ENCODE data around the gene PGR. TPM values are rescaled to one million over a fixed set of nuclear protein-coding genes. Genes with fewer than 3 reads are reported as not detected.

Gene PGR
- total RNA-seq, 1 donor from 2014 or later: not detected

DNA sequence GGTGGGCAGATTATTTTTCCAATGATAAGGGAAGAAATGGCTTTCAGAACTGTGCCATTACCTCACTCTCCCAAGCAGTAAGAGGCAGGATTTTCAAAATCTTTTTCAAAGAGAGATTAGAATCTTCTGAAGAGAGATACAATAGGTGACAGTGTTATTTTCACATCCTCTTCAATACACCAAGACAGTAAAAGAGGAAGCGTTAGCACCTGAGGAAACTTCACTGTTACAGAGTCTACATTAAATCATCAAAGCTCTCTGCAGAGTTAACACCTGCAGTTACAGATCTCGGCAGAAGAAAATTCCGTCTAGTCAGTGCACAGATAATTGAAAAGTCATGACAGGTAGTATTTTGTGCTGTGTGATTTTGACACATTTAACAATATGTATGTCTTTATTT, 144.9 kb downstream of the PGR start:
- no peaks in the 10 kb centered on the region for H3K36me3 ChIP-seq (ENCODE audit: control insufficient read depth, insufficient read depth, low read length)
- no peak overlapping the region for H3K4me3 ChIP-seq (ENCODE audit: low read depth, low read length)
- no peak for DNase-seq (ENCODE audit: low read depth)
- no peaks in the 10 kb centered on the region for H3K27me3 ChIP-seq (ENCODE audit: control insufficient read depth, insufficient read depth, low read length)
- FAIRE-seq: no peak
- TF ChIP-seq, protein P1, sequence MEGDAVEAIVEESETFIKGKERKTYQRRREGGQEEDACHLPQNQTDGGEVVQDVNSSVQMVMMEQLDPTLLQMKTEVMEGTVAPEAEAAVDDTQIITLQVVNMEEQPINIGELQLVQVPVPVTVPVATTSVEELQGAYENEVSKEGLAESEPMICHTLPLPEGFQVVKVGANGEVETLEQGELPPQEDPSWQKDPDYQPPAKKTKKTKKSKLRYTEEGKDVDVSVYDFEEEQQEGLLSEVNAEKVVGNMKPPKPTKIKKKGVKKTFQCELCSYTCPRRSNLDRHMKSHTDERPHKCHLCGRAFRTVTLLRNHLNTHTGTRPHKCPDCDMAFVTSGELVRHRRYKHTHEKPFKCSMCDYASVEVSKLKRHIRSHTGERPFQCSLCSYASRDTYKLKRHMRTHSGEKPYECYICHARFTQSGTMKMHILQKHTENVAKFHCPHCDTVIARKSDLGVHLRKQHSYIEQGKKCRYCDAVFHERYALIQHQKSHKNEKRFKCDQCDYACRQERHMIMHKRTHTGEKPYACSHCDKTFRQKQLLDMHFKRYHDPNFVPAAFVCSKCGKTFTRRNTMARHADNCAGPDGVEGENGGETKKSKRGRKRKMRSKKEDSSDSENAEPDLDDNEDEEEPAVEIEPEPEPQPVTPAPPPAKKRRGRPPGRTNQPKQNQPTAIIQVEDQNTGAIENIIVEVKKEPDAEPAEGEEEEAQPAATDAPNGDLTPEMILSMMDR (IDR thresholded peaks at IDR 0.05; ENCODE audit: insufficient read depth, low read length, severe bottlenecking): no peak

- Histone ChIP-seq H3K4me3 (ENCODE audit: low read depth, low read length) (no peak overlapping the region), H3K36me3 (ENCODE audit: control insufficient read depth, insufficient read depth, low read length) (no peaks in the 10 kb centered on the region), H3K27me3 (ENCODE audit: control insufficient read depth, insufficient read depth, low read length) (no peaks in the 10 kb centered on the region)
- DNase-seq (ENCODE audit: low read depth) (peak; percentile 77), FAIRE-seq (no peak)
- TF ChIP-seq, protein P1 (IDR thresholded peaks at IDR 0.05; ENCODE audit: insufficient read depth, low read length, severe bottlenecking): no peak
Observed at GRCh38 chr11:100981196-100981824, 148.3 kb downstream of the PGR start.

GRCh38 chr11:100980156-100980555, 149.5 kb downstream of the PGR start:
- H3K36me3 ChIP-seq (ENCODE audit: control insufficient read depth, insufficient read depth, low read length): no peaks in the 10 kb centered on the region
- no peaks in the 10 kb centered on the region for H3K27me3 ChIP-seq (ENCODE audit: control insufficient read depth, insufficient read depth, low read length)
- DNase-seq (ENCODE audit: low read depth) (peak; percentile 42), FAIRE-seq (no peak)
- no peak overlapping the region for H3K4me3 ChIP-seq (ENCODE audit: low read depth, low read length)
- TF ChIP-seq, protein P1 (IDR thresholded peaks at IDR 0.05; ENCODE audit: insufficient read depth, low read length, severe bottlenecking): peak; percentile 12

Measured in bronchial epithelial cell (primary cell).